Measurements from ENCODE around the gene ADAMTSL2.

Gene ADAMTSL2

GRCh38 chr9:133534346-133535291 is at the start of gene ADAMTSL2:
Gene ADAMTSL2, plus strand, starts transcription at chr9:133534704. Its CDS starts 2,009 bp downstream, at chr9:133536713.
- FAIRE-seq = no peak

- no peak for FAIRE-seq
These were observed 48.8 kb upstream of the ADAMTSL2 start for GRCh38 chr9:133485531-133486260.

GRCh38 chr9:133487331-133487725 is 47.2 kb upstream of the ADAMTSL2 start:
- FAIRE-seq = no peak

GRCh38 chr9:133488686-133489252 is 45.7 kb upstream of the ADAMTSL2 start:
- FAIRE-seq = no peak

- no peak for FAIRE-seq
These were observed 45.0 kb upstream of the ADAMTSL2 start for GRCh38 chr9:133489253-133490190.

GRCh38 chr9:133490201-133490681 is 44.3 kb upstream of the ADAMTSL2 start:
- no peak for FAIRE-seq

- FAIRE-seq = no peak
These were observed 43.4 kb upstream of the ADAMTSL2 start for GRCh38 chr9:133490865-133491655.

GRCh38 chr9:133491656-133491925 is 42.9 kb upstream of the ADAMTSL2 start:
- no peak for FAIRE-seq

GRCh38 chr9:133492061-133493021 is 42.2 kb upstream of the ADAMTSL2 start:
- FAIRE-seq = no peak

GRCh38 chr9:133493428-133493827 is 41.1 kb upstream of the ADAMTSL2 start:
- no peak for FAIRE-seq

- FAIRE-seq = no peak
These were observed 40.5 kb upstream of the ADAMTSL2 start for GRCh38 chr9:133493845-133494540.

GRCh38 chr9:133494636-133495326 is 39.7 kb upstream of the ADAMTSL2 start:
- no peak for FAIRE-seq

GRCh38 chr9:133495327-133496293 is 38.9 kb upstream of the ADAMTSL2 start:
- FAIRE-seq = no peak

GRCh38 chr9:133496861-133497842 is 37.4 kb upstream of the ADAMTSL2 start:
- no peak for FAIRE-seq

GRCh38 chr9:133499132-133499891 is 35.2 kb upstream of the ADAMTSL2 start:
- no peak for FAIRE-seq

GRCh38 chr9:133499892-133500270 is 34.6 kb upstream of the ADAMTSL2 start:
- FAIRE-seq = no peak
